GM12878 (cell line): ENCODE measurements around the gene TPCN1. TPM values are rescaled to one million over a fixed set of nuclear protein-coding genes. Genes with fewer than 3 reads are reported as not detected.

ENCODE experiments used
- ATAC-seq: fragments of 200-7000 bp; cut with Tn5 transposase; 3 replicates; pipeline ENCODE4 v1.9.1; 2020; ENCODE audit warnings: mild to moderate bottlenecking, moderate library complexity
- BruUV-seq: library from RNA; stranded (reverse); fragments of 400-500 nt; replicated peaks from 2 replicates; lab custom pipeline; 2021; lab: Mats Ljungman, UMichigan
- CTCF ChIA-PET: fragments of 300-600 bp; sonication (Branson Sonifier 250); formaldehyde crosslinking; extraction: SDS; loops from one replicate; lab custom pipeline; 2021; ENCODE audit warnings: inconsistent platforms; lab: Yijun Ruan, JAX
- POLR2A ChIA-PET: fragments of 350-600 bp; formaldehyde crosslinking; extraction: SDS; loops from one replicate; lab custom pipeline; 2021; ENCODE audit warnings: inconsistent platforms; lab: Charles Lee
- RAD21 ChIA-PET: fragments of 300-600 bp; sonication (Branson Sonifier 250); formaldehyde crosslinking; loops from one replicate; lab custom pipeline; 2023; ENCODE audit warnings: antibody characterized with exemption; ENCODE audit not compliant: unreplicated experiment; lab: Charles Lee
- SMC1A ChIA-PET: fragments of 300-600 bp; sonication (Branson Sonifier 250); formaldehyde crosslinking; loops from one replicate; lab custom pipeline; 2023; ENCODE audit not compliant: unreplicated experiment, uncharacterized antibody; lab: Charles Lee
- DNase-seq: peaks from one replicate; pipeline ENCODE4 v3.0.0-alpha.2; 2011; ENCODE audit warnings: low read depth, low spot score
- FAIRE-seq: peaks from 3 replicates; lab custom pipeline; 2011; peaks lifted over from hg19 to GRCh38; lab: Jason Lieb, UNC
- H2AFZ ChIP-seq: 2 replicates; pipeline ENCODE4 v1.6.0; 2011; ENCODE audit warnings: low read depth, low read length, control low read depth; ENCODE audit not compliant: control insufficient read depth
- H3K27ac ChIP-seq: 2 replicates; pipeline ENCODE4 v1.5.1; 2011; ENCODE audit warnings: control low read depth; ENCODE audit not compliant: control insufficient read depth, insufficient read depth
- H3K27me3 ChIP-seq, 2 experiments: replicated peaks in 1 of 2; 2 replicates each; pipeline versions ENCODE4 v1.6.0 to v1.6.1; 2011; ENCODE audit warnings: low read length in 1 of 2; ENCODE audit not compliant: control insufficient read depth in 2 of 2, insufficient read depth in 2 of 2
- H3K36me3 ChIP-seq, 2 experiments: 2 replicates each; pipeline ENCODE4 v1.5.1; 2011; ENCODE audit warnings: low read length in 1 of 2; ENCODE audit not compliant: control insufficient read depth in 2 of 2, insufficient read depth in 2 of 2
- H3K4me1 ChIP-seq: 2 replicates; pipeline ENCODE4 v1.6.1; 2011; ENCODE audit warnings: mild to moderate bottlenecking, low read length, moderate library complexity, mixed read lengths; ENCODE audit not compliant: control insufficient read depth, insufficient read depth
- H3K4me2 ChIP-seq: 2 replicates; pipeline ENCODE4 v1.6.0; 2011; ENCODE audit warnings: control low read depth; ENCODE audit not compliant: control insufficient read depth, insufficient read depth
- H3K4me3 ChIP-seq: fragments of 200-600 bp; sonication (generic); 2 replicates; pipeline ENCODE4 v1.5.1; 2016
- H3K79me2 ChIP-seq: 2 replicates; pipeline ENCODE4 v1.6.0; 2011; ENCODE audit warnings: low read length; ENCODE audit not compliant: control insufficient read depth, insufficient read depth
- H3K9ac ChIP-seq: 2 replicates; pipeline ENCODE4 v1.8.0; 2011; ENCODE audit warnings: low read length, control low read depth, mixed read lengths; ENCODE audit not compliant: control insufficient read depth, insufficient read depth
- H3K9me3 ChIP-seq: replicated peaks from 3 replicates; pipeline ENCODE4 v1.5.1; 2011; ENCODE audit warnings: mild to moderate bottlenecking, low read length; ENCODE audit not compliant: control insufficient read depth, insufficient read depth
- H4K20me1 ChIP-seq: 2 replicates; pipeline ENCODE4 v1.6.0; 2011; ENCODE audit not compliant: control insufficient read depth, insufficient read depth
- CEBPB ChIP-seq, 2 experiments: fragments of 150-350 bp in 1 of 2; IDR thresholded peaks; 2 replicates each; pipeline ENCODE4 v1.6.1; 2012 to 2014; ENCODE audit warnings: low read depth in 2 of 2, low read length in 2 of 2, borderline replicate concordance in 1 of 2, inconsistent platforms in 1 of 2
- CHD2 ChIP-seq: IDR thresholded peaks from 2 replicates; pipeline ENCODE4 v1.6.1; 2011; ENCODE audit warnings: low read depth, low read length, improper control_type of control experiment, borderline replicate concordance
- IKZF1 ChIP-seq: fragments of 450-650 bp; conservative IDR thresholded peaks from 2 replicates; pipeline ENCODE4 v1.6.1; 2017; ENCODE audit warnings: antibody characterized with exemption, mild to moderate bottlenecking
- KLF5 ChIP-seq: fragments of 450-650 bp; IDR thresholded peaks from 2 replicates; pipeline ENCODE4 v1.6.1; 2014; ENCODE audit warnings: mild to moderate bottlenecking; ENCODE audit not compliant: partially characterized antibody
- MEF2A ChIP-seq: IDR thresholded peaks from 2 replicates; pipeline ENCODE4 v1.6.1; 2011; ENCODE audit warnings: low read depth, mild to moderate bottlenecking, low read length, moderate library complexity; ENCODE audit not compliant: insufficient read depth
- MEF2B ChIP-seq: fragments of 450-650 bp; IDR thresholded peaks from 2 replicates; pipeline ENCODE4 v1.6.1; 2018; ENCODE audit warnings: mild to moderate bottlenecking, moderate library complexity; ENCODE audit not compliant: partially characterized antibody, poor library complexity, severe bottlenecking
- PML ChIP-seq: IDR thresholded peaks from 2 replicates; pipeline ENCODE4 v1.6.1; 2012; ENCODE audit warnings: low read length, inconsistent platforms
- RAD51 ChIP-seq: fragments of 450-650 bp; IDR thresholded peaks from 2 replicates; pipeline ENCODE4 v1.6.1; 2016; ENCODE audit warnings: moderate library complexity, mild to moderate bottlenecking, inconsistent platforms
- SP1 ChIP-seq: IDR thresholded peaks from one replicate; pipeline ENCODE4 v1.6.1; 2011; ENCODE audit warnings: low read depth, low read length
- SPI1 ChIP-seq: IDR thresholded peaks from 2 replicates; pipeline ENCODE4 v1.6.1; 2011; ENCODE audit warnings: low read depth, mild to moderate bottlenecking, low read length, moderate library complexity, borderline replicate concordance; ENCODE audit not compliant: insufficient read depth
- TCF12 ChIP-seq: IDR thresholded peaks from 2 replicates; pipeline ENCODE4 v1.6.1; 2011; ENCODE audit warnings: low read depth, mild to moderate bottlenecking, low read length
- WGBS: methylation state at CpG from one replicate; pipeline ENCODE4 v1.1.6; 2016; ENCODE audit warnings: low lambda C conversion rate; ENCODE audit not compliant: insufficient replicate concordance, insufficient coverage; ENCODE audit errors: missing lambda C conversion rate; 5-methylcytosine and 5-hydroxymethylcytosine counted together
- in situ Hi-C: fragments of 300-500 bp; cut with MboI; formaldehyde crosslinking; loops from 9 replicates; pipeline ENCODE4 v1.14.3; 2018; ENCODE audit warnings: mixed read lengths
- intact Hi-C: fragments of 100-400 bp; cut with micrococcal nuclease; formaldehyde crosslinking; loops from one replicate; pipeline ENCODE4 v1.14.2; 2022; ENCODE audit not compliant: unreplicated experiment
- polyA plus RNA-seq, 11 experiments: library from polyadenylated mRNA; depleted of rRNA in 4 of 11; unstranded in 6 of 11; stranded (reverse) in 5 of 11; fragments of >200 nt; fragmentation: Nextera tagmentation in 4 of 11; fragmentation: Illumina TruSeq in 1 of 11; extraction: Ambion mirVana in 4 of 11; extraction: Trizol in 1 of 11; gene quantifications; 1 replicate in 1 of 11; 2 replicates in 10 of 11; pipeline versions ENCODE4 v1.2.1 to v1.2.3, GENCODE V29; 2011 to 2016; ENCODE audit warnings: inconsistent platforms in 2 of 11, missing spikeins in 2 of 11, low read depth in 1 of 11
- total RNA-seq, 4 experiments: library from RNA; depleted of rRNA in 3 of 4; stranded (reverse); fragments of >200 nt in 3 of 4; fragmentation: Illumina TruSeq in 1 of 4; extraction: Trizol in 1 of 4; gene quantifications; 2 replicates each; pipeline versions ENCODE4 v1.2.1 to v1.2.3, GENCODE V29; 2013 to 2021

Gene TPCN1
- total and polyA plus RNA-seq, 10 of the 15 experiments (the other 5 are each of a cell fraction or from before 2014, with no cell fraction given), result 0.79 to 30.9 (median 19.4) TPM

DNA sequence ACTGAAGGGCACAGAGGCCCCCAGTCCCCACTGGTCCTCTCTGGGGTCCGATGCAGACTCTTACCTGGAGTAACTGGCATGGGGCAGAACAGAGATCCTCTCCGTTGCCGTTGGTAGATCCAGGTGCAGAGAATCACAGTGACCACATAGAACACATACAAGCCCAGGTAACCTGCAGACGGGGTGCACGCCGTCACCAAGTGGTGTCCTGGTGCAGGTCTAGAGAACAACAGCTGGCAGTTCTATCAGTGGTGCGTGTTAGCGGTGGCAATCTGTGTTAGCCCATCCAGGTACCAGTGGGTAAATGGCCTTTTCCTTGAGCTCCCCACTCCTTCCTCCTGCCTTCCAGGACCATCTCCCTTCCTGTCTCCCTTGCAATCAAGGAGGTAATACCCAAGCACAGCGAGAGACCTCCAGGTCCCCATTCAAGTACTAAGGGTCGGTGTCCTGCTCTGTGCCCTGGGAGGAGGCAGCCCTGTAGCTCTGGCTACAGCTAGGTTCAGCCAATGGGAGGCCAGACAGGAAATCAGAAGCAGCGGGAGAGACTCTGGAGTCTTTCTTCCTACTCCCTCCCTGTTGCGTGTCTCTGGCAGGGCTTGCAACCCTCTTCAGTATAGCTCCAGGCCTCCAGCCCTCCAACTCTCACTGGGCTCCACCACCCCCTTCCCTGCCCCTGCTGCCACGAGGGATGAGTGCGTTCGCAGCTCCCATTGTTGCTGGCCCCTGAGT is 97.8 kb downstream of the TPCN1 start:
- no peak for TF ChIP-seq MEF2A
- no peak for TF ChIP-seq CEBPB (IDR thresholded peaks at IDR 0.05; ENCODE audit: borderline replicate concordance in 1 of 2, low read depth in 2 of 2, low read length in 2 of 2)
- TF ChIP-seq PML, result no peak
- no peak for TF ChIP-seq IKZF1
- no peak for TF ChIP-seq CHD2
- no peak for TF ChIP-seq RAD51
- TF ChIP-seq SP1, result no peak
- no peak for TF ChIP-seq KLF5
- TF ChIP-seq MEF2B, result no peak
- no peak for TF ChIP-seq SPI1
- TF ChIP-seq TCF12, result no peak
- TF ChIP-seq, all 136 proteins: peak for 0
- H3K4me1 ChIP-seq, result peaks cover 6% of the 10 kb centered on the region
- ATAC-seq (no peak), DNase-seq (no peak), FAIRE-seq (no peak)
- no peak overlapping the region for H3K27ac ChIP-seq
- H3K36me3 ChIP-seq, result peaks cover 0 to 2% of the 10 kb centered on the region in 2 experiments
- H3K27me3 ChIP-seq, result no peaks in the 10 kb centered on the region
- 93% methylated on average over 14 of the region's 15 CpGs for WGBS
- H3K4me2 ChIP-seq, result no peak overlapping the region
- intact Hi-C loops (loop anchor here (10.0 kb wide), 1 partner anchor 596 kb away; no protein-coding TSS in a partner anchor), in situ Hi-C loops (no loop called here)
- no peak overlapping the region for H3K4me3 ChIP-seq
- no peak overlapping the region for H2AFZ ChIP-seq
- H3K79me2 ChIP-seq, result no peaks in the 10 kb centered on the region
- no TSS peak for BruUV-seq
- no peaks in the 10 kb centered on the region for H4K20me1 ChIP-seq
- ChIA-PET SMC1A (no interaction called here), RAD21 (no interaction called here), CTCF (interaction anchor here (0.9 to 1.2 kb wide), 2 partner anchors 14 to 145 kb away, joined by 3 to 4 read pairs; no protein-coding TSS in a partner anchor), POLR2A (interaction anchor here (0.5 to 0.8 kb wide), 2 partner anchors 52 kb away, joined by 3 to 6 read pairs; no protein-coding TSS in a partner anchor)
- no peaks in the 10 kb centered on the region; the same call in 2 of the 3 replicates for H3K9me3 ChIP-seq
- no peak overlapping the region for H3K9ac ChIP-seq
